Kasumi-1 (cell line): Measurements from ENCODE around the gene CASK.

Source experiments
- DNase-seq, 2 experiments: peaks; one replicate each; lab custom pipeline; 2025; lab: John Stamatoyannopoulos, UW

CASK gene

GRCh38 chrX:41734530-41734929 lies 188.8 kb downstream of the CASK start:
- peak; percentile 26 to 27 for DNase-seq

DNA sequence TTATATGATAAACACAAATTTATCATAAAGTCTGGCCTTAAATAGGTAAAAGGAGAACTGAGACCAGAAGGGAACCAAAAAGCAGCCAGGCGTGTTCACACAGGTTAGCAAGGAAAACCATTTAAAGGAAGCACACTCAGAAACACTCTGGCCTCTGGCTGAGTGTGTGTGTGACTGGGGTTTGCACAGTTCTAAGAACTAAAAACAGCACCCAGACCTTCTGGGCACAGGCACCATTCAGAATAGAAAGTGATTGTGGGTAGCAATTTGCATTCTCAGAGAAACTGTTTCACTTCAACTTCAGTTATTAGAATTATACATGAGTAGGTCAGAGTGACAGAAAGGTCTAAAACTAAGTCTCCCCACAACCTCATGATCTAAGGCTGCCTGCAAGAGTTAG lies 189.4 kb downstream of the CASK start:
- no peak for DNase-seq

DNA sequence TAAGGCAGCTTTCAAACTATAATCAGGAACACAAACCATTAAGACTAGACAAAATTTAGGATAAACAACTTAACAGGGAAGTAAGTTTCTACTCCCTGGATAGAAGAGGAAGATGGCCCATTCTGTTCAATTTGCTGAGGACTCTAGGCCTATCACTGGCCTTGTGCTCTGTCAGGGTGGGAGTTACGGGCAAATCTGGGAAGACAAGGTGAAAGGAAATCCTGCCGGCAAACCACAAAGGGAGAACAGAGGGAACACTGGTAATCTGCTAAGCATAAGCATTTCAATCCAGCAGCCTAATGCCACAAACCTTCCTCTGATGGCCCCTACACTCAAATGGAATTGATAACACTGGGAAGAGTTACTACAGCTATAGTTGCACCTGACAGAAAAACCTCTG lies 191.1 kb downstream of the CASK start:
- DNase-seq: no peak

DNA sequence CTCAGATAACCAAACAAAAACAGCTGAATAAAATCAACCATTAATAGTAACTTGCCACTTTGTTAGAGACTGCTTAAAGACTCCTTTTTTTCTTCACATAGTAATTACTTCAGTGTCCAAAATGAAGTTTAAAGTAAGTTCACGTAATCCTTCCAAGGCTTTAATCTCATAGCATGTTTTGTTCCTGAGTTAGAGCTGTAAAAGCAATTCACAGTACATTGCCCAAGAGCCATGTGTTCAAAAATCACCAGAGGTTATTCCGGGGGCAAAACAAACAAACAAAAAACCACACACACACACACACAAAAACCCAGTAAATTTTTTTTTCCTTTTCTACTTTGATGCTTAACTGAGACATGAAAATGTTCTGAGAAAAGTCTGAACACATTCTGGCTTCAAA lies 193.3 kb downstream of the CASK start:
- DNase-seq: no peak

- no peak for DNase-seq
These were observed 195.2 kb downstream of the CASK start for GRCh38 chrX:41728125-41728524.

DNA sequence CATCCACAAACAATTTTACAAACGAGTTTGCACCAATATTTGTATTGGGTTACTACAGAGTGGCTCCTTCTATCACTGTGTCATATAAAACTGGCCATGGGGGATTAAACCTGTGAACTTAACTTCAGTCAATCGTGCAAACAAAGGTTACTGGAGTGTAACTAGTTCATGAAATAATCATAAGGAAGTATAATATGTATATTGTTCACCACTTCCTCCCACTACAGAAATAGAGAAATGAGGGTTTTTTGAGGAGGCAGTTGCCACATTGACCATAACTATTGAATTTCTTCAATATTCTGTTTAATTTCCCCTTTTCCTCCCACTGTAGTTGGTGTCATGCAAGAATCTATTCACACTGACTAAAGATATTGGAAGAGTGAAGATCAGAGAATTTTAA lies 199.5 kb downstream of the CASK start, which contains the start of gene GPR82:
TSS of gene GPR82 (plus strand) at position 356 of the 400 bp plus-strand sequence. CDS start 2,846 bp downstream, outside the sequence.
- peak; percentile 25 to 39 for DNase-seq

DNA sequence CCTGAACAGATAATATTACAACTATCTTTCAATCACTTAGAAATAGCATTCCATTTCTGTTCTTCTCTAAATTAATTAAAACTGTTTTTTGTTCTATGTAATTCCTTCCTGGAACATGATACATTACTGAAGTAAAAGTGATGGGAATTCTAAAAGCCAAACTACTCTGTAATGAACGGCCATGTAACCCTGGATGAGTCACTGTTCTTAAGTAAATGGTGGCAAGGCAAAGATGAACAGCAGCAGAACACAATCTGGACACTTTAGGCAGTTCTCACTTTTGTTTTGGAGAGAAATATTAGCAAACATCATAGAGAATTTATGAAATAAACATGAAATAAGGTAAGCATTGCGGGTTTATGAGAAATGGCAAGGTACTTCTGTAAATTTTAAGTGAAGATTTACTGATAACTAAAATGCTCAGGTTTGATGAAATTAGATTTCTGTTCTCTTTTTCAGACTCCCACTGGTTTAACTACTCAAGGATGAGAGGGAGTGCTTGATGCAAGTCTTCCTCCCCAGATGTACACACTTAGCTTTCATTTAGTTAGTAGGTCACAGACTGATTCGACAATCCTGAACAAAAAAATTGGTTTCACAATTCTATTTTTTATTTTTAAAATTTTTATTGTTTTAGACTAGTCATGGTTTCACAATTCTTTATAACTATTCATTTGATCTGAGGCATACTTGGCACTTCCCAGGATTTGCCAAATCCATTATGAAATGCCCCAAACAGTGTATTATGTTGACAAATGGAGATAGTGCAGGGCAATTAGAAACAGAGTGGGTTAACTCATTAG lies 200.3 kb downstream of the CASK start:
- DNase-seq: no peak

DNA sequence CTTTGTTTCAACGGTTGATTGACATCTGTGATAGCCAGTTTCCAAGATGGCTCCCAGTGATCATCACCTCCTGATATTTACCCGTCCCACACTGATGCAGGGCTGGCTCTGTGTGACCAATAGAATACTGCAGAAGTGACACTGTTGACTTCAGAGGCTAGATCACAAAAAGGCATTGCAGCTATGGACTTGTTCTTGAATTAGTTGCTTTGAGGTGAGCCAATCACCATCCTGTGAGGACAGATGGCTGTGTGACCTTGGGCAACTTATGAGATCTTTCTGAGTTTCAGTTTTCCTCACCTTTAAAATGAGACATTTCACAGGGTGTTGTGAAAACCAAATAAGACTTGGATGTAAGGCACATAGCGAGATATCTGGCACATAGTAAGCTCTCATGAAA lies 201.1 kb downstream of the CASK start:
- DNase-seq: no peak

DNA sequence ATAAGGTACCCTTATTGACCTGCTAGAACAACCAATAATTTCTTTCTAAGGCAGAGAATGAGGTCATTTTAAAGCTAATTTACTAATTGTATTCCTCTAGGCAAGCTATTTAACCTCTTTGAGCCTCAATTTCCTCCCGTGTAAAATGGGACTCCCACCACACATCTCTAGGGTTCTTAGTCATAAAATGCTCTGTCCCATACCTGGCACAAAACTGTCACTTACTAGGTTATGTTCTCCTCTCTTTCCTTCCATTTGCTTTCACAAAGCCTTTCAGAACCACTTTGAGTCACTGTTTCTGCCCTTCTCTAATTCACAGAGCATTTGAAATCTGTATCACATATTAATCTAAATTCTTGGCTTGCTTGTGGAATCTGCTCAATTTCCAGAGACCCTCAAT lies 201.8 kb downstream of the CASK start:
- DNase-seq: no peak

- peak in 1 of 2 experiments; percentile 10 for DNase-seq
These were observed 203.1 kb downstream of the CASK start for GRCh38 chrX:41720125-41720779.

DNA sequence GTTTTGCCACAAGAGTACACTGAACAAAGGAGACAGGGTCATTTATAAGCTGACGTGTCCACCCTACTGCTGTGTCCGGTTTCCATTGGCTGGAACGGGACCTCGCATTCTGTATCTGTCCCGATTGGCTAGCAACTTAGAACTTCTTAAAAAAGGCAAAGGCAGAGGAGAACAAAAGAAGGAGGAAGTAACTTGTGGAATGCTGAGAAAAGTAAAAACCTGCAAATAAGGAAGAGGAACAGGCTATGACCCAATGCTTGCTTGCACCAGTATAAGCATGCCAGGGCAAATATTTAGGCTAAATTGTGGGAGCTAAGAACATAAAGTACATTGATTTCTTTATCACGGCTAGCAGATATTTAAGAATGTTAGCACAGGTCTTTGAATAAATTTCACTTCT lies 203.7 kb downstream of the CASK start:
- DNase-seq: peak; percentile 12 to 19

DNA sequence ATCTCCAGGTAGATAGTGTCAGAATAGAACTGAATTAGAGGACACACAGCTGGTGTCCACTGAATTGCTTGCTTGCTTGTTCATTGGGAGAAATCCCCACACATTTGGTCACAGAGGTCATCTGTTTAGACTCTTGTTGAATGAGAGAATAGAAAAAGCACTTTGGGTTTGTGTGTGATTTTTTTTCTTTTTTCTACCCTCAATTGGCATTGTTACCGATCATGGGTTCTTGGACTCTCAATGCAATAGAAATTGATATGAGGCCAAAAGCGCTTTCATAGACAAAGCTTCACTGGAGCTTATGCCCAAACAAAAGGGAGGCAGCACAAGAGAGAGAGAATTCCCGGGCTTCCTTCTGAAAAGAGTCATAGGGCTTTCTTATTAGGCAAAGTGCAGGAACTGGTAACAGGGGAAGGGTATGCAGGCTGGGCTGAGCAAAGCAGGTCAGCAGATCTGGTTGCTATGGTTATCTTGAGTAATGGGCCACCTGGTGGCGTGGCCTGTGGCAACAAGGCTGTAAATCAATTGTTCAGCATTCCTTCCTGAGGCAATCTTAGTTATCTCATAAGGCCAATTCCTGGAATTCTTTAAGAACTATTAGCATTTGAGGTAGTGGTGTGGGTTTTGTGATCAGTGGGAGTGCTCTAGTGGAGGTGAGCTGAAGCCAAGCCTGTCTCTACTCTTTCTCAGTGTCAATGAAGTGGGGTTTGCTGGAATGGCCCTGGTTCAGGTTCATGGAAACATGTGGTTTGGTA lies 204.7 kb downstream of the CASK start:
- DNase-seq: no peak

- DNase-seq: peak in 1 of 2 experiments; percentile 1
These were observed 206.4 kb downstream of the CASK start for GRCh38 chrX:41716767-41717473.

DNA sequence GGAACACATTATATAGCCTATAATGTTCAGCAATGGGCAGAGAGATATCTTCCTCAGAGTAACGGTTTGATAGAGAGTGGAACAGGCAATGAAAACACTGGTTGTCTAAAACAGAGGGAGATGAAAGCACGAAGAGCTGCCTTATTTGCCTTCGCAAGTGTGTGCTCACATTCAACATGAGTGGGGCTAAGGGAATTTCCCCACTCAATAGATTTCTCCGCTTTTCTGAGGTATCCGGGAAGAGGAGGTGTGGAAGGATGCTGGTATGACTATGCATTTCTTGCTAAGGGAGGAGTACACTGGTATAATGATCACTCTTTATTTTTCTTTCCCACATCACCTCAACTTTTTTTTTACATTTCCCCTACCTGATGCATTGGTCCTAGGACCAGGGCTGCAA lies 207.1 kb downstream of the CASK start:
- no peak for DNase-seq

DNA sequence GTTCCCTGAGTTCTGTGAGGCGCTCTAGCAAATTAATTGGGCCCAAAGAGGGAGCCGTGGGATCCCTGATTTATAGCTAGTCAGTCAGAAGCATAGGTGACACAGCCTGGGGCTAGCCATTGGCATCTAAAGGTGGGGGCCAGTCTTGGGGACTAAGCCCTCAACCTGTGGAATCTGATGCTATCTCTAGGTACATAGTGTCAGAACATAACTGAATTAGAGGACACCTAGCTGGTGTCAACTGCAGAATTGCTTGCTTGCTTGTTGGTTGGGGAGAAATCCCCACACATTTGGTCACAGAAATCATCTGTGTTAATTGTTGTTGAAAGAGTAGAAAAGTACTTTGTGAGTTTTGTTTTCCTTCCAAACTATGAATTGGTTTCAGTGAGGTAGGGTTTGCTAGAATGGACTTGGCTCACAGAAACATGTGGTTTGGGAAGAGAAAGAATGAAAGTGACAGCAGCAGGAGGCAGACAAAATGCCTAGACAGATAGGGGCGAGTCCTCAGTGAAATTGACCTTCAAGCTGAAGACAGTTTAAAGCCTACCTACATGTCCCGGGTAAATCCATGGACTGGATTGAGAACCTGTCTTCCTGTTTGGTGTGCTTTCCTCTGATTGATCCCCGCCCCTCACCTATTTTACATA lies 212.2 kb downstream of the CASK start:
- no peak for DNase-seq

GRCh38 chrX:41708486-41708885 lies 214.9 kb downstream of the CASK start:
- no peak for DNase-seq

DNA sequence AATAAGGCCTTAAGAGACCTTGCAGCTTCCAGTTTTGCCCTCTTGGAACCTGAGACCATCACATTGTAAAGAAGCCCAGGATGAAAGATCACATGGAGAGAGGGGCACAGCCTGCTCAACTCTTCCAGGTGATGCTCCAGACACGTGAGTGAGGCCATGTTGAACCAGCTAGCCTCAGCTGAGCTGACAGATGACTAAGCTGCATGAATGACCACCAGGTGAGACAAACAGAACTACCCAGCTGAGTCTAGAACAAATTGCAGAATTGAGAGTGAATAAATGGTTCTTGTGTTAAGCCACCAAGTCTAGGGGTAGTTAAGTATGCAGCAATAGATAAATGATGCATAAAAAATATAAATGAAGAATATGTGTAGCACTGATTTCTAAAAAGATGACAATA lies 216.1 kb downstream of the CASK start:
- no peak for DNase-seq

DNA sequence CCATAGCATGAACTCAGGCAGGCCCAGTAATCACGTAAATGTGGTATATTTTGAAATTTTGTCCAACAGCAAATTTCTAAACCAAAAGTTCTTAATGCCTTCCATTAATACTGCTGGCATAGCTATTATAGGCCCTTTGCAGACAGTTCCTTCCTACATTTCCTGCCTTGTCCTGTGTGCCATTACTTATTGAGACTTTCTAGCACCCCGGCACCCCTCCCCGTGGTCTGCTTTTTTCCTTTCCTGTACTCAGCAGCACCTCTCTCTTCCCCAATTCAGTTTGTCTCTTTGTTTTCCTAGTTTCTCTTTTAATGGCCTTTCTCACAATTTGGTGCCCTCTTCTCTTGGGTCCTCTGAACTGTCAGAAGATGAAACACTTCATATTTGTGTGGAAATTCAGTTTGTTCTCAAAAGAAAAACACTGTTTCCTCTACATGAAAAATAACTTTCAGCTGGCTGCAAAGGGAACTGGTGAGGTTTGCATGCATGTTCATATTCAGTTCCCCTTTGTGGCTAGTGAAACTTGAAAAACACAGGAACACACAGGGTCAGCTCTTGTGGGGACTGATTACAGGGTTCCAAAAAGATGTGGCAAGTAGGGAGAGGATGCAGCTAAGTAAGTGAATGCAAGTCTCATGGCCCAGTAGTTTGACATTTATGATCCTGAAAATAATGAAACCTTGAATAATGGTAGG lies 217.5 kb downstream of the CASK start:
- peak; percentile 58 to 67 for DNase-seq

DNA sequence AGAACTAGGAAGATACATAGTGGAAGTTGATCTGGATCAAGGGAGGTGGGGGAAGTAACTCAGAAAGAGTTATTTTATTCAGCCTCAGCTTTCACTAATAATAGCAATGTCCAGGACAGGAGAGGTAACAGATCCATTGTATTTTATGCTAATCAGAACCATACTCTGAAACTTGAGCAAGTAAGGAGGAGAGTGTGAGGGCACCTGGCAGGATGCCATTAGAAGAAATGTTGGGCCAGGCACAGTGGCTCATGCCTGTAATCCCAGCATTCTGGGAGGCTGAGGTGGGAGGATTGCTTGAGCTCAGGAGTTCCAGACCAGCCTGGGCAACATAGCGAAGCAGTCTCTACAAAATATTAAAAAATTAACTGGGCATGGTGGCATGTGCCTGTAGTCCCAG lies 218.3 kb downstream of the CASK start:
- DNase-seq: no peak

DNA sequence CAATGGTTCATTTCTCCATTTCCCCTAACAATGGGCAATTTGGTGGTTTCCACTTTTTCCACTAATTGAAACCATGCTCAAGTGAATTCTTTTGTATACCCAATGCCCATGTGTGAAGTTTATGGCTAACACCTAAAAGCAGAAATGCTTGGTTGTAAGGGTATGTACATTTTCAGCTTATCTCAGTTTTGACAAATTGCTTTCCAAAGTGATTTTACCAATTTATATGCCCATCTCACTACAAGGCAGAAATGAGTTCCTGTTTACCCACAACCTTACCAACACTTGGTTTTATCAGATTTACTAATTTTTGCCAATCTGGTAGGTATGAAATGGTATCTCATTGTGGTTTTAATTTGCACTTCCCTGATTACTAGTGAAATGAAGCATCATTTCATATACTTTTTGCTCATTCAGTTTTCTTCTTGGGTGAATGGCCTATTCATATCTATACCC lies 219.8 kb downstream of the CASK start:
- DNase-seq: no peak

DNA sequence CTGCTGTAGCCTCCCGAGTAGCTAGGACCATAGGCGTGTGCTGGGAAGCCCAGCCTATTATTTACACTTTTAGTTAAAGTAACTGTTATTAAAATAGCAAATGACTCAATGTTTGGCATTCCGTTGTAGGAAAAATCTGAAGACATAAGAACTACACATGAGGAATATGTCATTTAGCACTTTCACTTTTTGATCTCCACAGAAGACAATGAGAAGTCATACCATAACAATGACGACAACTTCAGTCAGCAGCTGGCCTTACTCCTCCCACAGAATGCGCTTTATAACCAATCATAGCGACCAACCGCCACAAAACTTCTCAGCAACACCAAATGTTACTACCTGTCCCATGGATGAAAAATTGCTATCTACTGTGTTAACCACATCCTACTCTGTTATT lies 227.9 kb downstream of the CASK start:
- DNase-seq: no peak
